ENCODE measurements around the gene ZBED3. TPM values are rescaled to one million over a fixed set of nuclear protein-coding genes. Genes with fewer than 3 reads are reported as not detected.
A peak's percentile ranks its signal among the peaks of the same experiment; 100 is the strongest.

The ZBED3 gene
- total and polyA plus RNA-seq, 7 experiments from 2014 or later, result 0.56 to 4.0 (median 2.5) TPM

DNA sequence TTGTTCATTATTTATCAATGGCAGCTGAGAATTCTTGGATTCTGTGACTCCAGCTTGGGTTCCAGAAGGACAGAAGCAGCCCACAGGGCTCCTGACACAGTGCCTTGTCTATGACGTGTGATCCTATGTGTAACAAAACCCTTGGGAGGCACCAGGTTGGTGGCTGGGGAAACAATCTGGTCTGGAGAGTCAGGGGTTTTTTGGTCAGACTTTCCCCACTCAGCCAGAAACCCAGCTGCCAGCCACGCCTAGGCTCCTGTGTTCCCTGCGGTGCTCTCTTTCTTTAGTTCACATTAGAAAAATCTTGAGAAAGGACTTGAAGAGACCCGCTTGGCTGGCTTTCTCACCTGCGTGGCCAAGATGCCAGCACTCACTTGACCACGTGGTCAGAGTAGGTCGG lies 15.5 kb upstream of the ZBED3 start:
- H3K27me3 ChIP-seq (ENCODE audit: control insufficient read depth in 2 of 2, insufficient read depth in 2 of 2, low read length in 2 of 2), result no peaks in the 10 kb centered on the region
- CTCF ChIA-PET, result no interaction called here
- H3K27ac ChIP-seq (ENCODE audit: low read depth, low read length), result no peak overlapping the region
- intact Hi-C loops (cut with micrococcal nuclease), result no loop called here
- H3K36me3 ChIP-seq (ENCODE audit: control insufficient read depth in 2 of 3, insufficient read depth in 3 of 3, low read length in 3 of 3), result no peaks in the 10 kb centered on the region
- H3K9me3 ChIP-seq (ENCODE audit: control insufficient read depth in 2 of 3, low read length in 3 of 3), result no peaks in the 10 kb centered on the region
- H3K4me3 ChIP-seq (ENCODE audit: low read length), result no peak overlapping the region
- H3K4me3 Mint-ChIP-seq, result no peak overlapping the region
- POLR2A ChIA-PET, result no interaction called here
- H3K4me1 Mint-ChIP-seq, result no peaks in the 10 kb centered on the region
- H3K9me3 Mint-ChIP-seq, result peaks cover 0 to 7% (median 0%) of the 10 kb centered on the region in 11 donors
- no peaks in the 10 kb centered on the region for H3K4me1 ChIP-seq (ENCODE audit: control insufficient read depth in 2 of 2, insufficient read depth in 2 of 2, low read length in 2 of 2)
- H3K27ac Mint-ChIP-seq, result no peak overlapping the region
- H3K36me3 Mint-ChIP-seq, result peaks cover 0 to 7% (median 0%) of the 10 kb centered on the region in 5 donors
- ATAC-seq (no peak), DNase-seq (no peak)
- no peaks in the 10 kb centered on the region for H3K27me3 Mint-ChIP-seq

DNA sequence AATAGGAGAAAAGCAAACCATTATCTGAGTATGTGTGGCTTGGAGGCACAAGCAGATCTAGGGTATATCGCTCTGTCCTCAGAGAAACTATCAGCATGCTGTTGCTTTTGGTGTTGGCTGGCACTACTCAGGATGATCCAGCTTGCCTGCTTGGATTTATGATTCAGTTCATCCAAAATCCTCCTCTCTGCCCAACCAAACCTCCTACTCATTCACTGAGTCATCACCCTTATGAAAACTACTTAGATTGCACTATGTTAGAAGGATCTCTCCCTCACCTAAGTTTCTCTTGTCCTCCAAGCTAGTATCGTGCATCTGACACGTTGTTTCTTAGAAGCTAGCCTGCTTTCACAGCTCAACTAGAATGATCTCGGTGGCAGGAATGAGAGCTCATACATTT lies 14.2 kb upstream of the ZBED3 start:
- Mint-ChIP-seq H3K27ac (no peak overlapping the region), H3K4me3 (no peak overlapping the region), H3K9me3 (no peaks in the 10 kb centered on the region), H3K4me1 (no peaks in the 10 kb centered on the region), H3K27me3 (peaks cover 0 to 5% (median 0%) of the 10 kb centered on the region in 5 donors), H3K36me3 (peaks cover 0 to 4% (median 0%) of the 10 kb centered on the region in 5 donors)
- no peak for ATAC-seq
- Histone ChIP-seq H3K27ac (ENCODE audit: low read depth, low read length) (no peak overlapping the region), H3K9me3 (ENCODE audit: control insufficient read depth in 2 of 3, low read length in 3 of 3) (no peaks in the 10 kb centered on the region), H3K27me3 (ENCODE audit: control insufficient read depth in 2 of 2, insufficient read depth in 2 of 2, low read length in 2 of 2) (no peaks in the 10 kb centered on the region), H3K4me3 (ENCODE audit: low read length) (no peak overlapping the region), H3K4me1 (ENCODE audit: control insufficient read depth in 2 of 2, insufficient read depth in 2 of 2, low read length in 2 of 2) (no peaks in the 10 kb centered on the region), H3K36me3 (ENCODE audit: control insufficient read depth in 2 of 3, insufficient read depth in 3 of 3, low read length in 3 of 3) (no peaks in the 10 kb centered on the region)
- intact Hi-C loops (cut with micrococcal nuclease), result no loop called here
- POLR2A ChIA-PET, result no interaction called here
- CTCF ChIA-PET, result no interaction called here
- DNase-seq, result no peak

DNA sequence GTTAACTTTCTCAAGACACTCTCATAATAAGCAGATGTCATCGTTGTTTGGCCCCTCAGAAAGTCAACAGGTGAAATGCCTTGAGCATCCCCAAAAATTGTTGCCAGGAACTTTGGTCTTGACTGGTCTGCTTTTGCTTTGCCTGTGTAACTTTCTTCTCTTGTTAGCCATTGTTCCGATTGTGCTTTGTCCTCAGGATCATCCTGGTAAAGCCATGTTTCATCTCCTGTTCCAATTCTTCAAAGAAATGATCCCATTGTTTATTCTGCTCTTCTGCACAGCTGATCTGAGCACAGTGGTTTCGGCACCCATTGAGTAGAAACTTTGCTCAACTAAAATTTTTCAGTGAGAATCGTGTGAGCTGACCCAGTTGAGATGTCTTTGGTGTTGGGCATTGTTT lies 8.1 kb upstream of the ZBED3 start:
- ChIA-PET POLR2A (no interaction called here), CTCF (no interaction called here)
- H3K9me3 Mint-ChIP-seq, result no peaks in the 10 kb centered on the region
- Histone ChIP-seq H3K4me3 (ENCODE audit: low read length) (no peak overlapping the region), H3K36me3 (ENCODE audit: control insufficient read depth in 2 of 3, insufficient read depth in 3 of 3, low read length in 3 of 3) (no peaks in the 10 kb centered on the region), H3K4me1 (ENCODE audit: control insufficient read depth in 2 of 2, insufficient read depth in 2 of 2, low read length in 2 of 2) (no peaks in the 10 kb centered on the region), H3K27ac (ENCODE audit: low read depth, low read length) (no peak overlapping the region), H3K27me3 (ENCODE audit: control insufficient read depth in 2 of 2, insufficient read depth in 2 of 2, low read length in 2 of 2) (no peaks in the 10 kb centered on the region), H3K9me3 (ENCODE audit: control insufficient read depth in 2 of 3, low read length in 3 of 3) (no peaks in the 10 kb centered on the region)
- intact Hi-C loops (cut with micrococcal nuclease), result no loop called here
- H3K27me3 Mint-ChIP-seq, result peaks cover 0 to 12% (median 0%) of the 10 kb centered on the region in 5 donors
- DNase-seq, result no peak
- H3K36me3 Mint-ChIP-seq, result peaks cover 0 to 6% (median 0%) of the 10 kb centered on the region in 5 donors
- H3K4me3 Mint-ChIP-seq, result no peak overlapping the region
- no peak for ATAC-seq
- H3K4me1 Mint-ChIP-seq, result no peaks in the 10 kb centered on the region
- H3K27ac Mint-ChIP-seq, result no peak overlapping the region

DNA sequence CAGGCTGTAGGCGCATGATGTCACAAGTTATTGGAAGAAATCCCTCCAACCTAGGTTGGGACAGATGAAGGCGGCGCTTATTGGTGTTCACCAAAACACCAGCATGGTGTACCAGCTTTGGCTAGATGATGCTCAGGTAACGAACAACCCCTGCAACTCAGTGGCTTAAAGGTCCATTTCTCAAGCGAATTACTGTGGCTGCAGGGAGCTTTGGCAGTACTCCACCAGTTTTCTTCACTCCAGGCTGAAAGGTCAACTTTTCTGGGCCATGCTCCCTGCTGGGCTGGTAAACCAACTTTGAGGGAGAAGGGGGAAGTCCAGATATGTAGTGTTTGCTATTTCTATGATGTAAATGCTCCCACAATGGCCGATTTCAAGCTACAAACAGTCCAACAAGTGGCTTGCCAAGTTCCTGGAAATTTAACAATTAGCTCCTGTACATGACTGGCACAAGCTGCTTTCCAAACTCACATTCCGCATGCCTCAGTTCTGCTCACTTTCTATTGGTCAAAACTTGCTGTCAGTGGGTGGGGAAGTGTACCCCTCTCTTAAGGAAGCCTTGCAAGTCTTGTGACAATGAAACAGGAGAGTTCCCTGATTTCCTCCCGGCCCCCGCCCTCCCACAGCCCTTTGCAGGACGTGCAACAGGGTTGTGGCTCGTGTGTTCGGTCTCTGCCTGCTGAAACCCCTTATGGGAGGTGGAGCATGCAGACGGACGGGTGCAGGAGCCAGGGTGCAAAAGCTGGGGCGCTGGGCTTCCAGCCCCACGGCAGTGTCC lies 588 bp upstream of the ZBED3 start:
- Histone ChIP-seq H3K36me3 (ENCODE audit: control insufficient read depth in 2 of 3, insufficient read depth in 3 of 3, low read length in 3 of 3) (no peaks in the 10 kb centered on the region), H3K4me3 (ENCODE audit: low read length) (peak overlapping the region; percentile 74), H3K27ac (ENCODE audit: low read depth, low read length) (peak overlapping the region; percentile 62), H3K27me3 (ENCODE audit: control insufficient read depth in 2 of 2, insufficient read depth in 2 of 2, low read length in 2 of 2) (no peaks in the 10 kb centered on the region), H3K4me1 (ENCODE audit: control insufficient read depth in 2 of 2, insufficient read depth in 2 of 2, low read length in 2 of 2) (peaks cover 3 to 6% of the 10 kb centered on the region in 2 donors), H3K9me3 (ENCODE audit: control insufficient read depth in 2 of 3, low read length in 3 of 3) (no peaks in the 10 kb centered on the region)
- DNase-seq, result peak in 1 of 9 donors; percentile 7
- ChIA-PET POLR2A (interaction anchor here (1.3 to 2.3 kb wide), 3 partner anchors 10 to 57 kb away, joined by 4 to 9 read pairs (median 7); partner anchors contain the start of gene AGGF1), CTCF (interaction anchor here (1.4 to 1.6 kb wide), 2 partner anchors 10 to 11 kb away, joined by 3 to 5 read pairs; no protein-coding TSS in a partner anchor)
- peaks cover 0 to 8% (median 1%) of the 10 kb centered on the region in 5 donors for H3K36me3 Mint-ChIP-seq
- peaks cover 0 to 12% (median 5%) of the 10 kb centered on the region in 5 donors for H3K27me3 Mint-ChIP-seq
- peaks cover 5 to 20% (median 17%) of the 10 kb centered on the region in 7 donors for H3K4me1 Mint-ChIP-seq
- H3K4me3 Mint-ChIP-seq, result peak overlapping the region; percentile 85 to 96 (median 93)
- peak overlapping the region; percentile 21 to 90 (median 83) for H3K27ac Mint-ChIP-seq
- intact Hi-C loops (cut with micrococcal nuclease), result loop anchor here (2.0 kb wide), 3 partner anchors 57 to 405 kb away; partner anchors contain the start of genes AGGF1 (in 1 of the 2) and WDR41 (in 1 of the 2)
- peaks cover 0 to 2% (median 0%) of the 10 kb centered on the region in 11 donors for H3K9me3 Mint-ChIP-seq
- ATAC-seq, result peak; percentile 16

DNA sequence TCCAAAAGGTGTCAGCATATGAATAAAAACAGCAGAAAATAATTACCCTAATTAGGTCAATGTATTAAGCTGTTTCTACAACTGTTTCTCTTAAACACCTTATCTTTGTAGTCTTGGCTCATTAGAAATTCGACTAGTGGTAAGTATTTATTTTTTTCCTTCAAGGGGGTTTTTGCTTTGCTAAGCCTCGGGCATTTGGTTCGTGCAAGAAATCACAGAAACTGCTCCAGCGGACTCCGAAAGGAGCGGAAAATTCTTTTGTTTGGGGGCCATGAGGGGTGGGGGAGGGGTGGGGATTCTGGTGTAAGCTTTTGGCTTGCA lies 757 bp downstream of the ZBED3 start:
- Histone ChIP-seq H3K4me1 (ENCODE audit: control insufficient read depth in 2 of 2, insufficient read depth in 2 of 2, low read length in 2 of 2) (peaks cover 3 to 6% of the 10 kb centered on the region in 2 donors), H3K9me3 (ENCODE audit: control insufficient read depth in 2 of 3, low read length in 3 of 3) (no peaks in the 10 kb centered on the region), H3K36me3 (ENCODE audit: control insufficient read depth in 2 of 3, insufficient read depth in 3 of 3, low read length in 3 of 3) (no peaks in the 10 kb centered on the region), H3K4me3 (ENCODE audit: low read length) (peak overlapping the region; percentile 74), H3K27ac (ENCODE audit: low read depth, low read length) (peak overlapping the region; percentile 62), H3K27me3 (ENCODE audit: control insufficient read depth in 2 of 2, insufficient read depth in 2 of 2, low read length in 2 of 2) (no peaks in the 10 kb centered on the region)
- DNase-seq (peak in 1 of 9 donors; percentile 9), ATAC-seq (no peak)
- H3K27me3 Mint-ChIP-seq, result peaks cover 0 to 12% (median 5%) of the 10 kb centered on the region in 5 donors
- ChIA-PET CTCF (interaction anchor here (0.7 to 1.4 kb wide), 3 partner anchors 8 to 133 kb away, joined by 3 to 4 read pairs (median 3); partner anchors contain the start of gene AGGF1), POLR2A (interaction anchor here (2.3 kb wide), 1 partner anchor 9 kb away, joined by 7 read pairs; no protein-coding TSS in a partner anchor)
- peaks cover 5 to 20% (median 17%) of the 10 kb centered on the region in 7 donors for H3K4me1 Mint-ChIP-seq
- intact Hi-C loops (cut with micrococcal nuclease), result loop anchor here (1.0 to 2.0 kb wide), 5 partner anchors 56 to 406 kb away; partner anchors contain the start of genes AGGF1 (in 2 of the 2) and WDR41 (in 2 of the 2)
- H3K4me3 Mint-ChIP-seq, result peak overlapping the region; percentile 85 to 96 (median 93)
- H3K36me3 Mint-ChIP-seq, result peaks cover 0 to 14% (median 5%) of the 10 kb centered on the region in 5 donors
- peaks cover 0 to 2% (median 0%) of the 10 kb centered on the region in 11 donors for H3K9me3 Mint-ChIP-seq
- peak overlapping the region in 8 of 9 donors; percentile 48 to 94 (median 84) for H3K27ac Mint-ChIP-seq

DNA sequence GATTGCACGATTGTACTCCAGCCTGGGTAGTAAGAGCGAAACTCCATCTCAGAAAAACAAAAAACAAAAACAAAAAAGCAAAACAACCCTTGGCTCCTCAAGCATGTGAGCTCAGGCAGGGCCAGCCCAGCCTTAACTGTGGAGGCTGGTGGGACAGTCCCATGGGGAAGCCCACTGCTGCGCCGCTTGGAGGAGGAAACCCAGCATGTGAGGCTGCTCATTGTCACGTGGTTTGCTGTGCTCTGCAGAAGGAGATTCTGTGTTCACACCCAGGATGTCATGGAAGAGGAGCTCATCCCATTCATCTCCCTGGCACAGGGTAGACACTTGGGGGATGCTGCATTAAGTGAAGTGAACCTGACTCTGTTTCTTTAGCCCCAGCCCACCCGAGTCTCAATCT lies 4.0 kb downstream of the ZBED3 start:
- Mint-ChIP-seq H3K4me3 (no peak overlapping the region), H3K27ac (peak overlapping the region in 1 of 9 donors; percentile 10), H3K4me1 (peaks cover 5 to 21% (median 14%) of the 10 kb centered on the region in 7 donors), H3K36me3 (peaks cover 0 to 16% (median 5%) of the 10 kb centered on the region in 5 donors), H3K9me3 (no peaks in the 10 kb centered on the region), H3K27me3 (peaks cover 0 to 8% (median 0%) of the 10 kb centered on the region in 5 donors)
- CTCF ChIA-PET, result interaction anchor here (1.1 kb wide), 1 partner anchor 11 kb away, joined by 3 read pairs; no protein-coding TSS in a partner anchor
- H3K4me3 ChIP-seq (ENCODE audit: low read length), result no peak overlapping the region
- H3K27me3 ChIP-seq (ENCODE audit: control insufficient read depth in 2 of 2, insufficient read depth in 2 of 2, low read length in 2 of 2), result no peaks in the 10 kb centered on the region
- H3K36me3 ChIP-seq (ENCODE audit: control insufficient read depth in 2 of 3, insufficient read depth in 3 of 3, low read length in 3 of 3), result no peaks in the 10 kb centered on the region
- DNase-seq, result no peak
- ATAC-seq, result no peak
- POLR2A ChIA-PET, result no interaction called here
- peaks cover 4 to 6% of the 10 kb centered on the region in 2 donors for H3K4me1 ChIP-seq (ENCODE audit: control insufficient read depth in 2 of 2, insufficient read depth in 2 of 2, low read length in 2 of 2)
- no peaks in the 10 kb centered on the region for H3K9me3 ChIP-seq (ENCODE audit: control insufficient read depth in 2 of 3, low read length in 3 of 3)
- H3K27ac ChIP-seq (ENCODE audit: low read depth, low read length), result no peak overlapping the region
- intact Hi-C loops (cut with micrococcal nuclease), result no loop called here

All from naive thymus-derived CD4-positive, alpha-beta T cell (primary cell).